Activated CD4-positive, alpha-beta T cell treated with anti-CD3 and anti-CD28 coated beads, Interleukin-2, amount 10 ng/mL, durations not matched to agents 24 days and 14 days (primary cell): ENCODE results near the gene CEACAM1. TPM values are rescaled to one million over a fixed set of nuclear protein-coding genes. Genes with fewer than 3 reads are reported as not detected.
"Not testable (repeated sequence)": the region's sequence is repeated elsewhere in the genome, so short reads cannot be mapped to it uniquely, and the experiment has no call there.

Experiments used
- DNase-seq: peaks from one replicate; pipeline ENCODE4 v3.0.0; 2022
- H3K27ac Mint-ChIP-seq: one replicate; pipeline ENCODE4 v1.8.0; 2022; ENCODE audit warnings: mild to moderate bottlenecking, mixed read lengths
- H3K27me3 Mint-ChIP-seq: one replicate; pipeline ENCODE4 v1.8.0; 2022; ENCODE audit warnings: mixed read lengths
- H3K36me3 Mint-ChIP-seq: one replicate; pipeline ENCODE4 v1.8.0; 2022; ENCODE audit warnings: low read depth, mild to moderate bottlenecking, mixed read lengths
- H3K4me1 Mint-ChIP-seq: one replicate; pipeline ENCODE4 v1.8.0; 2021; ENCODE audit warnings: mixed read lengths
- H3K4me3 Mint-ChIP-seq: one replicate; pipeline ENCODE4 v1.8.0; 2022; ENCODE audit warnings: mild to moderate bottlenecking, moderate library complexity, mixed read lengths
- H3K9me3 Mint-ChIP-seq: one replicate; pipeline ENCODE4 v1.8.0; 2021; ENCODE audit warnings: mixed read lengths
- intact Hi-C: fragments of 100-400 bp; cut with micrococcal nuclease; formaldehyde crosslinking; loops from one replicate; pipeline ENCODE4 v1.15.1; 2023
- total RNA-seq: library from RNA; stranded (reverse); gene quantifications from 2 replicates; pipeline ENCODE4 v1.2.3, GENCODE V29; 2022

Gene CEACAM1
- total RNA-seq, 1 donor from 2014 or later = 9.0 TPM

- Mint-ChIP-seq H3K27me3 (no peaks in the 10 kb centered on the region), H3K4me1 (peaks cover 12% of the 10 kb centered on the region), H3K27ac (no peak overlapping the region), H3K9me3 (no peaks in the 10 kb centered on the region), H3K4me3 (no peak overlapping the region), H3K36me3 (no peaks in the 10 kb centered on the region)
- DNase-seq = no peak
- intact Hi-C loops = no loop called here
Measured at GRCh38 chr19:42487798-42488178, 40.5 kb downstream of the CEACAM1 start.

DNA sequence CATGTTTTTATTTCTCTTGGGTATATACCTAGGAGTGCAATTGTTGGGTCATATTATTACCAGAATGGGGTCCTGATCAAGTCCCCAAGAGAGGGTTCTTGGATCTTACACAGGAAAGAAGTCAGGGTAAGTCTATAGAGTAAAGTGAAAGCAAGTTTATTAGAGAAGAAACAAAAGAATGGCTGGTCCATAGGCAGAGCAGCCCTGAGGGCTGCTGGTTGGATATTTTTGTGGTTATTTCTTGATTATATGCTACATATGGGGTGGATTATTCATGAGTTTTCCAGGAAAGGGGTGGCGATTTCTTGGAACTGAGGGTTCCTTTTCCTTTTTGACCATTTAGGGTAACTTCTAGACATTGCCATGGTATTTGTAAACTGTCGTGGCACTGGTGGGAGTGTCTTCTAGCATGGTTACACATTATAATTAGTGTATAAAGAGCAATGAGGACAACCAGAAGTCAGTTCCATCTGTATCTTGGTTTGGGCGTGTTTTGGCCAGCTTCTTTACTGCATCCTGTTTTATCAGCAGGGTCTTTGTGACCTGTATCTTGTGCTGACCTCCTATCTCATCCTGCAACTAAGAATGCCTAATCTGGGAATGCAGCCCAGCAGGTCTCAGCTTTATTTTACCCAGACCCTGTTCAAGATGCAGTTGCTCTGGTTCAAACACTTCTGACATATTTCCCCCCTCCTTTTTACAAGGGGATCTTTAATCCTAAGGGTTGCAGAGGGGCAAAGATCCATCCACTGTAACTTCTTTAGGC, 41.1 kb downstream of the CEACAM1 start:
- intact Hi-C loops = no loop called here
- H3K4me1 Mint-ChIP-seq = peaks cover 12% of the 10 kb centered on the region
- H3K27ac Mint-ChIP-seq = no peak overlapping the region
- H3K4me3 Mint-ChIP-seq = no peak overlapping the region
- no peaks in the 10 kb centered on the region for H3K9me3 Mint-ChIP-seq
- H3K36me3 Mint-ChIP-seq = no peaks in the 10 kb centered on the region
- H3K27me3 Mint-ChIP-seq = no peaks in the 10 kb centered on the region
- DNase-seq = peak; percentile 73

- H3K36me3 Mint-ChIP-seq, H3K27ac Mint-ChIP-seq, DNase-seq, intact Hi-C loops, H3K27me3 Mint-ChIP-seq, H3K9me3 Mint-ChIP-seq, H3K4me3 Mint-ChIP-seq: not testable (repeated sequence)
- H3K4me1 Mint-ChIP-seq = peaks cover 21% of the 10 kb centered on the region
Measured at GRCh38 chr19:42485036-42485435, 43.2 kb downstream of the CEACAM1 start.

DNA sequence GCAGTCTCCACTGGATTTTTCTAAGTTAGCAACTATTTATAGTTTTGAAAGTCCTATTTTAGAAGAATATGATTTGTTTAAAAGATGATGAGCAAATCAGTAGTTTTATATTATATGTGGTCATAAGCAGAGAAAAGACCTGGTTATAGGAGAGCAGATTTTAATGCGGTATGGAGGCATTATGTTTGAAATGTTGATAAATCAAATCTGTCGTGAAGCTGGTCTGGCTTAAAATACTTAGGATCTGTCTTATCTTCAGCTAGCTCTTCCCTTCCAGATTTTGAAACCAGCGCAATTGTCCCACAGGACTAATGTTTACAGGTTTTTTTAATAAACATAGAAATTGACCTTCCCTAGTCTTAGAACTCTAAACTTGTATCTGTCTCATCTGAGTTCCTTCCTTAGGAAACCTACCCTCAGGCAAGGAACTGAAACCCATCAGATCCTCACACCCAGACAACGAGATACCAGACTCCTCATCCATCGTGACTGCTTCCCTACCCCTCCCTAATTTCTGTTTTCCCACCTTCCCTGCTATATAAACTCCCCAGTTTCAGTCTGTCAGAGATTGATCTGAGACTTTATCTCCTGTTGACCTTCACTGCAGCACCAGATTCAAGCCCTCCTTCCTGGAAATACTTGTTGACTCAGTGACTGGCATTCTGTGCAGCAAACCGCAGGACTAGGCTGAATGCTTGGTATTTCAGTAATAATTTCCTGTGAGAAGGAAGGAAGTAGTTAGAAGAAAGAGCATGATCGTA, 47.8 kb downstream of the CEACAM1 start:
- Mint-ChIP-seq H3K4me1 (peaks cover 15% of the 10 kb centered on the region), H3K27me3 (no peaks in the 10 kb centered on the region), H3K27ac (peak overlapping the region; percentile 57), H3K4me3 (peak overlapping the region; percentile 47), H3K36me3 (peaks cover 3% of the 10 kb centered on the region), H3K9me3 (peaks cover 7% of the 10 kb centered on the region)
- intact Hi-C loops = no loop called here
- DNase-seq = peak; percentile 70

DNA sequence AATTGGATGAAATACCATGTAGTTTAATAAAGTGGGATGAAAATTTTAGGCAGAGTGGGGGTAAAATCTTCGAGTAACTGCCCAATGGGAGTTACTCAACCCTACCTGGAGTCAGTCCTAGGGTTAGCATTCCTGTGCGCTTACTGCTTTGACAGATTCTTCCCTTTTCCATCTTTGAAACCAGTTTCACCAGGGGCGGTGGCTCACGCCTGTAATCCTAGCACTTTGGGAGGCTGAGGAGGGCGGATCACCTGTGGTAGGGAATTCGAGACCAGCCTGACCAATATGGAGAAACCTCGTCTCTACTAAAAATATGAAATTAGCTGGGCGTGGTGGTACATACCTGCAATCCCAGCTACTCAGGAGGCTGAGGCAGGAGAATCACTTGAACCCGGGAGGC, 48.5 kb downstream of the CEACAM1 start:
- no peak for DNase-seq
- H3K27ac Mint-ChIP-seq = no peak overlapping the region
- H3K27me3 Mint-ChIP-seq = peaks cover under 1% of the 10 kb centered on the region
- H3K9me3 Mint-ChIP-seq = peaks cover 7% of the 10 kb centered on the region
- intact Hi-C loops = no loop called here
- peaks cover 15% of the 10 kb centered on the region for H3K4me1 Mint-ChIP-seq
- H3K4me3 Mint-ChIP-seq = no peak overlapping the region
- peaks cover 3% of the 10 kb centered on the region for H3K36me3 Mint-ChIP-seq

DNA sequence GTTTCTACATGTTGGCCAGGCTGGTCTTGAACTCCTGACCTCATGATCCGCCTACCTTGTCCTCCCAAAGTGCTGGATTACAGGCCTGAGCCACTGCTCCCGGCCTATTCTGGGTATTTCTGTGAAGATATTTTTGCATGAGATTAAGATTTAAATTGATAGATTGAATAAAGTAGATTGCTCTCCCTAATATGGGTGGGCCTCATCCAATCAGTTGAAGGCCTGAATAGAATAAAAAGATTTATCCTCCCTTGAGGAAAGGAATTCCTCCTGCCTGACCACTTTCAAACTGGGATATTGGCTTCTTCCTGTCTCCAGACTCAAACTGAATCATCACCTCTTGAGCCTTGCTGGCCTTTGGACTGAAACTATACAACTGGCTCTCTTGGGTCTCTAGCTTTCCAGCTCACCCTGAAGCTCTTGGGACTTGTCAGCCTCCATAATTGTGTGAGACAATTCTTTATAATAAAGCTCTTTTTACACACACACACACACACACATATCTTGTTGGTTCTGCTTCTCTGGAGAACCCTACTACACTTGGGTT, 49.4 kb downstream of the CEACAM1 start:
- no peak for DNase-seq
- Mint-ChIP-seq H3K36me3 (peaks cover 3% of the 10 kb centered on the region), H3K9me3 (peaks cover 7% of the 10 kb centered on the region), H3K27me3 (peaks cover 3% of the 10 kb centered on the region), H3K4me1 (peaks cover 15% of the 10 kb centered on the region), H3K27ac (no peak overlapping the region), H3K4me3 (no peak overlapping the region)
- intact Hi-C loops = no loop called here

GRCh38 chr19:42477933-42478332, 50.3 kb downstream of the CEACAM1 start:
- intact Hi-C loops = no loop called here
- H3K4me3 Mint-ChIP-seq = no peak overlapping the region
- H3K36me3 Mint-ChIP-seq = peaks cover 3% of the 10 kb centered on the region
- H3K27ac Mint-ChIP-seq = no peak overlapping the region
- H3K27me3 Mint-ChIP-seq = peaks cover 5% of the 10 kb centered on the region
- H3K9me3 Mint-ChIP-seq = peaks cover 7% of the 10 kb centered on the region
- DNase-seq = no peak
- H3K4me1 Mint-ChIP-seq = peaks cover 12% of the 10 kb centered on the region

DNA sequence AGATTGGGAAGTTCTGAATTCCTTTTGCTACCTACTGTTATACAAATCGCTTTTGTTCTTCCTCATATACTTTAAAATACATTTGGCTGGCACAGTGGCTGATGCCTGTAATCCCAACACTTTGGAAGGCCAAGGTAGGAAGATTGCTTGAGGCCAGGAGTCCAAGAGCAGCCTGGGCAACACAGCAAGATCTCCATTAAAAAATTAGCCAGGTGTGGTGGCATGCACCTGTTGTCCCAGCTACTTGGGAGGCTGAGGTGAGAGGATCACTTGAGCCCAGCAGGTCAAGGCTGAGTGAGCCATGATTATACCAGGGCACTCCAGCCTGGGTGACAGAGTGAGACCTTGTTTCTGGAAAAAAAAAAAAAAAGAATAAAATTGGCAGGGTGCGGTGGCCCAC, 51.2 kb downstream of the CEACAM1 start:
- Mint-ChIP-seq H3K27me3 (peaks cover 6% of the 10 kb centered on the region), H3K4me3 (no peak overlapping the region), H3K4me1 (peaks cover 12% of the 10 kb centered on the region), H3K9me3 (peaks cover 7% of the 10 kb centered on the region), H3K27ac (no peak overlapping the region), H3K36me3 (peaks cover 3% of the 10 kb centered on the region)
- DNase-seq = no peak
- intact Hi-C loops = no loop called here

DNA sequence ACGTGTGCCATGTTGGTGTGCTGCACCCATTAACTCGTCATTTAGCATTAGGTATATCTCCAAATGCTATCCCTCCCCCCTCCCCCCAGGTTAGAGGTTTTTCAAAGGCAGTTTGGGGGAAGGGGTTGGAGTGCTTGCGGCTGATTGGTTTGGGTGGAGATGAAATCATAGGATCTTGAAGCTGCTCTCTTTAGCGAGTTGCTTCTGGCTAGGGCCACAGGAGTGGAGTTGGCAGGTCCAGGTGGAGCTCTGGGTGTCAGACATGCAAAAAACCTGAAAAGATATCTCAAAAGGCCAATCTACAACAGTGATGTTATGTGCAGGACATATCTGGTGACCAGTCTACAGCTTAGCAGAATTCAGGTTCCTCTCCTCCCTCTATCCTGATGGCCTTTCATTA, 52.9 kb downstream of the CEACAM1 start:
- Mint-ChIP-seq H3K4me1 (peaks cover 4% of the 10 kb centered on the region), H3K4me3 (no peak overlapping the region), H3K27me3 (peaks cover 6% of the 10 kb centered on the region), H3K27ac (no peak overlapping the region), H3K36me3 (peaks cover 3% of the 10 kb centered on the region), H3K9me3 (peaks cover 7% of the 10 kb centered on the region)
- no peak for DNase-seq
- intact Hi-C loops = no loop called here

DNA sequence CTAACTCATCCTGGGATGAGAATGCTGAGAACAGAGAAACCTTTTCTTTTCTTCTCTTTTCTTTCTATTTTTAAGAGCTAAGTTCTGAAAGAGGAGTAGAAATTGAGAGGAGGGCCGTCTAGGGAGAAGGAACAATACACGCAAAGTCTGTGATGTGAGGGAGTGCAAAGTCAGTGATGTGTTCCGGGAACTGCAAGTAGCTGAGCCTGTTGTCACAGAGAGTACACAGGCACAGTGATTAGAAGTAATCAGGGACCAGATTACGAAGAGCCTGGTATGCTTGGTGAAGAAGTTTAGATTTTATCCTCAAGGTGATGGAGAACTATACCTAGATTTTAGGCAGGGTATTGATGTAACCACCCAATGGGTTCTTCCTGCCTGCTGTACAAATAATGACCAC, 53.5 kb downstream of the CEACAM1 start:
- Mint-ChIP-seq H3K27ac (no peak overlapping the region), H3K4me3 (no peak overlapping the region), H3K4me1 (peaks cover 7% of the 10 kb centered on the region), H3K36me3 (peaks cover 3% of the 10 kb centered on the region), H3K27me3 (peaks cover 6% of the 10 kb centered on the region), H3K9me3 (peaks cover 7% of the 10 kb centered on the region)
- intact Hi-C loops = no loop called here
- DNase-seq = no peak

DNA sequence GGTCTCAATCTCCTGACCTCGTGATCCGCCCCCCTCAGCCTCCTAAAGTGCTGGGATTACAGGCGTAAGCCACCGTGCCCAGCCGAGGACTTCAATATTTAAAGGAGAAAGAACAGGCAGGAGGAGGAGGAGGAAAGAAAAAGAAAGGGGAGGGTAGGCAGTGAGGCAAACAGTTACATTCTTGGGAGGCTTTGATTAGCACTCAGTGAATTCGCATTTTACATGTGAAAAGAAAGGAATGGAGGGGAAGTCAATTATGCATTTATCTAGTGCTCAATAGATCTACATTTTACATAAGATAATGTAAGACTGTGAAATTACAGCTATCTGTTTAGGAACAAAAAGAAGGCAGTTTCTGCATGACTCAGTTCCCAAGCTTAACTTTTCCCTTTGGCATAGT, 54.6 kb downstream of the CEACAM1 start:
- Mint-ChIP-seq H3K27me3 (peaks cover 6% of the 10 kb centered on the region), H3K9me3 (no peaks in the 10 kb centered on the region), H3K4me3 (no peak overlapping the region), H3K27ac (no peak overlapping the region), H3K36me3 (peaks cover 3% of the 10 kb centered on the region), H3K4me1 (peaks cover 7% of the 10 kb centered on the region)
- no peak for DNase-seq
- intact Hi-C loops = no loop called here

DNA sequence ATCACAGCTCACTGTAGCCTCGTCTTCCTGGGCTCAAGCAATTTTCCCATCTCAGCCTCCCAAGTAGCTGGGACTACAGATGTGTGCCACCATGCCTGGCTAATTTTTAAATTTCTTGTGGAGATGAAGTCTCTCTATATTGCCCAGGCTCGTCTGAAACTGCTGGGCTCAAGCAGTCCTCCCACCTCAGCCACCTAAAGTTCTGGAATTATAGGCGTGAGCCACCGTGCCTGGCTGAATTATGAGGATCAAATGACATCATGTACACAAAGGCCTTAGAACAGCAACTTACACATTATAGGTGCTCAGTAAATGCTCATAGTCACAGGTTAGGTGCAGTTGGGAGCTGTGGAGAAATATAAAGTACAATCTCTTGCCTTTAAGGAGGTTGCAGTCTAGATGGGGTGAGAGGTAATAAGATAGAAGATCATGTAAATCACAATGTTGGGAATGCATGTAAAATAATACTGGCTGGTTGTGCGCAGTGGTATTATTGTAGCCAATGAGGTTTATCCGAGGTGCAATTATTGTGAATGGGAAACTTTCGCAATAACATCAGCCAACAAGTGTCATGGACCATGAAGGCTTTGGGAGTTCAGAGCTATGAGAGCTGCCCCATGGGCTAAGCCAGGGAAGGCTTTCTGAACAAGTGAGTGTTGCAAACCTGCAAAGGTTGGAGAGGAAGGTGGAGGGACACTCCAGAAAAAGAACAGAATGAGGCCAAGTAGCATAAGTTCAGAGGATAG, 55.7 kb downstream of the CEACAM1 start:
- Mint-ChIP-seq H3K27me3 (peaks cover 6% of the 10 kb centered on the region), H3K4me1 (peaks cover 13% of the 10 kb centered on the region), H3K27ac (no peak overlapping the region), H3K36me3 (no peaks in the 10 kb centered on the region), H3K4me3 (no peak overlapping the region), H3K9me3 (no peaks in the 10 kb centered on the region)
- intact Hi-C loops = no loop called here
- no peak for DNase-seq

- intact Hi-C loops = no loop called here
- Mint-ChIP-seq H3K27me3 (peaks cover 6% of the 10 kb centered on the region), H3K9me3 (no peaks in the 10 kb centered on the region), H3K27ac (no peak overlapping the region), H3K4me1 (peaks cover 22% of the 10 kb centered on the region), H3K4me3 (no peak overlapping the region), H3K36me3 (no peaks in the 10 kb centered on the region)
- DNase-seq = no peak
Measured at GRCh38 chr19:42471554-42472249, 56.6 kb downstream of the CEACAM1 start.
